GM19324 (cell line): ENCODE measurements around the gene HPCA.

Experiments used
- ATAC-seq: cut with Tn5 transposase; IDR thresholded peaks from one replicate; pipeline ENCODE4 v1.9.1; 2021; ENCODE audit warnings: mild to moderate bottlenecking, moderate library complexity; ENCODE audit not compliant: unreplicated experiment, low FRiP score

HPCA gene

DNA sequence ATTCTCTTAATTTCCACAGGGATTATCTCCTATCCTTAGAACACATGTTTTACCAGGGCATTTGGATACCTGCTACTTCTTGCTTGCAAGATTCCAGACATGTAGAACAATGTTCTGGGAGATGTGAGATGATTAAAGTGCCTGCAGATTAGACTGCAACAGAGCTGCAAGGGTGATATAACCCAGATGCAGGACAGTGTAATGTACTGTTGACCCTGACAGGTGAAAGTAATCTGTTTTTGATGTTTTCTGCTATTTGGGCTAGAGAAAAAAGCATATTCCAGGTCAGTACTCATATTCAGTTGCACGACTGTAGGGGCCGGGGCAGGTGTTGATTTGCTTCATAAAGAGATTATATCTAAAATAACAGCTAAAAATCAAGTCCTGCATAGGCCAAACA is 42.0 kb downstream of the HPCA start:
- no peak for ATAC-seq

DNA sequence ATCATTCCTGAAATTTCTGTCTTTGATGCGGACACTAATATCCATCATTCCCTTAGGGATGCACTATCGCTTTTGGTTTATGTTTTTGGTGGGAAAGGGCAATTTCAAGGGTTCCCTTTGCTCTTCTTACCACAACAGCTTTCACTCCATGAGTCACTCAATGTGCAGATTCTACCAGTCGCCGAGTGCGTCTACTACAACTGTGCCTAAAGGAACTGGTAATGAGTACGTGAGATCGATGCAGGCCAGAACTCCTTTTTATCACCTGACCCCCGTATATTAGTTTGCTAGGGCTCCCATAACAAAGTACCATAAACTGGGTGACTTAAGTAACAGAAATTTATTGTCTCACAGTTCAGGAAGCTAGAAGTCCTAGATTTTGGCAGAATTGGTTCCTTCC is 42.4 kb downstream of the HPCA start:
- no peak for ATAC-seq

DNA sequence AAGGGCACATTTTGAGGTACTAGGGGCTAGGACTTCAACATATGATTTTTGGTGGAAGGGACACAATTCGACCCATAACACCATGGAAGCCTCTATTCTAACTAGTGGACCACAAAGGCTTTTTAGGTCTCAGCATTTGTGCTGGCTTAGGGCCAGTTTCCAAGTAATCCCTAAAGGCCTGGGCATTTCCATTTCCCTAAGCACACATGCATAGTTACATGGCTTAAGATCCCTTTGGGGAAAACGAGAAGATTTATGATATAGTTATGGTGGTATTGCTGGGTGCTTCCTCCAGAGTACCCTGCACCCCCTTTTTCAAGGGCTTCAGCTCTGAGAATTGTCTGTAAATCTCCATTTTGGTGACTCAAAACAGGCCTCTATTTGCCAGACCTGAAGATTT is 43.1 kb downstream of the HPCA start:
- no peak for ATAC-seq

DNA sequence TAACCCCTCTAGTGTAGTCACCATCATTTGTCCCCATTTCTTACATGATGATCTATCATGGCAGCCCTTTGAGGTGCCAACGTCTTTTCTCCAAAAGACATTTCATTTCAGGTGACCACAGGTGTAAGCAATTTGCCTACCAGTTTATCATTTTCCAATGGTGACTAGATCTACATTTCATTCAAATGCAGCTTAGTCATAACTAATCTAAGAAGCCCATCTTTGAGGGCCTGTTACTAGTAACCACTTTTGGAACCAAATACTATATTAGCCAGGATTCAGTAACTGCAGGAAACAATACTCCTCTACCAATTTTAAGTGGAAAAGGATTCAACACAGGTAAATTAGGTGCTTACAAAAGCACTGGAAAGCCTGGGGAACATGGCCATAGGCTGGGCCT is 45.5 kb downstream of the HPCA start:
- ATAC-seq, result no peak

DNA sequence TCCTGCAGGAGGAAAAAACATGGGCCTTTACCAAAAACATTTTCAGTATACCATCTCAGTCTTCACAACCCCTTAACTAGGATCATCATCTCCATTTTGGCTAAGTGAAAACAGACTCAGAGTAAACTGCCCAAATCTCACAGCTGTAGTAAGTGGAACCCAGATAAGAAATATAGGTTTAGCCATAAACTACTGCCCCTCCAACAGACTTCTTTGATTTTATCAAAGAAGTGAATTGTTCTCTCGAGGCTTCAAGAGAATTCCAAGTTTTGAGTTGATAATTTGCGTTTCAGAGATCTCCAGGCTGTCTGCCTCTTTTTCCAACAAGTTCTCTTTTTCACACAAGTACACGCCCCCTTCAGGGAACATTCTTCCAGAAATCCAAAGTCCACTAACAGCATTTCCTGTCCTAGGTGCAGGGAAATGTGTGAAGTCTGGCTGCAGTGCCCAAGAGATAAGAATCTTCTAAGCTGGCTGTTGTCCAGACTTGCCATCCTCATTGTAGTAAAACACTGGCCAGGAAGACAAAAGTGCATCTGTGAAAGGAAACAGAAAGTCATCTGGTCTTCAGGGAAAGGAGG is 47.5 kb downstream of the HPCA start:
- no peak for ATAC-seq

DNA sequence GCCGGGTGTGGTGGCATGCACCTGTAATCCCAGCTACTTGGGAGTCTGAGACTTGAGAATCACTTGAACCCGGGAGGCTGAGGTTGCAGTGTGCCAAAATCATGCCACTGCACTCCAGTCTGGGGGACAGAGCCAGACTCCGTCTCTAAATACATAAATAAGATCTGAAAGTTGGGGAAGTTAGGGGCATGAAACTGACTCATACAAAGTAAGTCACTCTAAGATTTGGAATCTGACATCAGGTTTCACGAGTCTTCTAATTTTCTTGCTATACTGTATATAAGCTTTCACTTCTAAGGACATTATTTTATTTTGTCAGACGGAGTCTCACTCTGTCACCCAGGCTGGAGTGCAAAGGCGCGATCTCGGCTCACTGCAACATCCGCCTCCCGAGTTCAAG is 48.2 kb downstream of the HPCA start:
- ATAC-seq, result no peak

DNA sequence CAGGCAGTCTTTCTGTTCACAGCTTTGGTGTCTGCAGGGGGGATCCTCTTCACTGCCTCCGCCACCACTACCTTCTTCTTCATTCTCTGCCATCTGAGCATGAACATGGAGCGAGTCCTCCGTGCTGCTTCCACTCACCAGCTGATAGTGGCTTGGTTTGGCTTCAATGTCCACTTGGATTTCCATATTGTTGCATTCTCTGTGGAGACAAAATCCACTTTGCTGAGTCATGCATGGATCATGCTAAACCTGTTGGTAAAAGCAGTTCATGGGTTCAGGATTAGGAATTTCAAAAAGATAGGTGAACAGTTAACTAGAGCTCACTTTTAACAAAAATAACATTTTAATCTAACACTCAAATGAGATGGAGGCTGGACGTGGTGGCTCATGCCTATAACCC is 50.8 kb downstream of the HPCA start:
- ATAC-seq, result no peak

DNA sequence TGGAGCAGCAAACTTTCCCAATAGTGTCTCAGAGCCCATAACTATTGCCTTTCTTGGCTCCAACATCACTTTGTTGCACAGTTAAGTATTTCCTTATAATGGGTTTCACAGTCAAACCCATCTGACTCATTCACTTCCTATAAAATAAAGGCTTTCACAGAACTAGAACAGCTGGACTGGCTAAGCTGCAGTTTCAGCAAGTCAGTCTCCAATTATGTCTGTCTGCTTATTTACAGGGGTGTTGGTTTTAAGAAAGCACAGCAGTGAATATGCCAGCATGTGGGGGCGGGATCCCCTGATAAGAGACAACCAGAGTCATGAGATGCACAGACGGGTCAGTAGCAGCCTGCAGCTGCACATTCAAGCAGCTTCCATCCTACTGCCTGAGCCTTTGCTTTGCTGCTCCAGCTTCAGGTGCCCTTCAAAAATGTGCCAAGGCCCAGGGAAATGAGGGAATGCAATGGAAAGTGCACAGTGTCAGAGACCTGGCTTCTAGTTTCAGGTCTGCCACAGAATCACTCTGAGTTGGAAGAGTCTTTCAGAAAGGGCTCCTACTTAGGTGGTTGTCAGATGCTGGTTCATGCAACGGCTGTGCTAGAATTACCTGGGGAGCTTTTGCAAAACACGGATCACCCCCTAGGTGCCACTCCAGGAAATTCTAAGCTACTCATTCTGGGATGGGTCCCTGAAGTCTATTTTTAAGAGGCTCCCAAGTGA is 53.5 kb downstream of the HPCA start:
- no peak for ATAC-seq

DNA sequence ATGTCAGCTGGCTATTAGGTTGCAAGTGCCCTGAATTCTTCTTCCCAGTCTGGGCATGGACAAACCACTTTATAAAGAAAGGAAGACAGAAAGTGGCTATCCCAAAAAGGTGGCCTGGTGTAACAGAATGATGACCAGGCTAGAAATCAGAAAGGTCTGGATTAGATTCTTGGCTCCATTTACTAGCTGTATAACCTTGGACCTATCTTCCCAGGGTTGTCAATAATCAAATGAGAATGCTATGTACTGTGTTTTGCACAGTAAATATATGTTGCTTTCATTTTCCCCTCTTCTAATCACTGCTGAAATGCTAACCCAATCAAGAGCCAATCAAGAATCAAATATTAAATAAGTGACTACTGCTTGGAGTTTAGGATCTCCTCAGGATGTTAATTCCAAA is 57.9 kb downstream of the HPCA start:
- ATAC-seq, result no peak
